GM23338 (cell line): Measurements from ENCODE around the gene CNN3.

ENCODE experiments used
- CREB1 ChIP-seq: fragments of 250-450 bp; sonication (Bioruptor Pico); IDR thresholded peaks from 2 replicates; pipeline ENCODE4 v1.5.0; 2020; ENCODE audit warnings: low read depth, mild to moderate bottlenecking, moderate library complexity
- ETS1 ChIP-seq: IDR thresholded peaks from 2 replicates; pipeline ENCODE4 v1.6.1; 2016; ENCODE audit warnings: antibody characterized with exemption
- EZH2 ChIP-seq: fragments of 200-600 bp; sonication (generic); IDR thresholded peaks from one replicate; pipeline ENCODE4 v1.8.0; 2017; ENCODE audit warnings: antibody characterized with exemption, mild to moderate bottlenecking, low read depth; ENCODE audit not compliant: unreplicated experiment
- EZH2phosphoT487 ChIP-seq: fragments of 200-600 bp; sonication (generic); IDR thresholded peaks from one replicate; pipeline ENCODE4 v1.8.1; 2018; ENCODE audit warnings: antibody characterized with exemption; ENCODE audit not compliant: unreplicated experiment
- JUNB ChIP-seq: IDR thresholded peaks from one replicate; pipeline ENCODE4 v1.6.1; 2016; ENCODE audit warnings: antibody characterized with exemption; ENCODE audit not compliant: unreplicated experiment
- NANOG ChIP-seq: IDR thresholded peaks from 2 replicates; pipeline ENCODE4 v1.6.1; 2016; ENCODE audit warnings: antibody characterized with exemption, borderline replicate concordance
- POLR2AphosphoS5 ChIP-seq: IDR thresholded peaks from 2 replicates; pipeline ENCODE4 v1.6.1; 2016; ENCODE audit warnings: antibody characterized with exemption, low read depth
- TF ChIP-seq, protein P1 (sequence below), 2 experiments: fragments of 200-600 bp in 1 of 2; sonication (generic) in 1 of 2; conservative IDR thresholded peaks; 2 replicates each; pipeline versions ENCODE4 v1.5.1 to v1.6.1; 2016 to 2017; ENCODE audit warnings: antibody characterized with exemption in 2 of 2, low read depth in 2 of 2, mild to moderate bottlenecking in 2 of 2, moderate library complexity in 1 of 2
- TF ChIP-seq, protein P2 (sequence below): IDR thresholded peaks from one replicate; pipeline ENCODE4 v1.6.1; 2018; ENCODE audit warnings: antibody characterized with exemption; ENCODE audit not compliant: unreplicated experiment

GRCh38 chr1:94858276-94858675, 68.6 kb downstream of the CNN3 start:
- TF ChIP-seq, protein P1, sequence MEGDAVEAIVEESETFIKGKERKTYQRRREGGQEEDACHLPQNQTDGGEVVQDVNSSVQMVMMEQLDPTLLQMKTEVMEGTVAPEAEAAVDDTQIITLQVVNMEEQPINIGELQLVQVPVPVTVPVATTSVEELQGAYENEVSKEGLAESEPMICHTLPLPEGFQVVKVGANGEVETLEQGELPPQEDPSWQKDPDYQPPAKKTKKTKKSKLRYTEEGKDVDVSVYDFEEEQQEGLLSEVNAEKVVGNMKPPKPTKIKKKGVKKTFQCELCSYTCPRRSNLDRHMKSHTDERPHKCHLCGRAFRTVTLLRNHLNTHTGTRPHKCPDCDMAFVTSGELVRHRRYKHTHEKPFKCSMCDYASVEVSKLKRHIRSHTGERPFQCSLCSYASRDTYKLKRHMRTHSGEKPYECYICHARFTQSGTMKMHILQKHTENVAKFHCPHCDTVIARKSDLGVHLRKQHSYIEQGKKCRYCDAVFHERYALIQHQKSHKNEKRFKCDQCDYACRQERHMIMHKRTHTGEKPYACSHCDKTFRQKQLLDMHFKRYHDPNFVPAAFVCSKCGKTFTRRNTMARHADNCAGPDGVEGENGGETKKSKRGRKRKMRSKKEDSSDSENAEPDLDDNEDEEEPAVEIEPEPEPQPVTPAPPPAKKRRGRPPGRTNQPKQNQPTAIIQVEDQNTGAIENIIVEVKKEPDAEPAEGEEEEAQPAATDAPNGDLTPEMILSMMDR (conservative IDR thresholded peaks at IDR 0.05; ENCODE audit: low read depth in 2 of 2): no peak
- no peak for TF ChIP-seq EZH2
- TF ChIP-seq, protein P2, sequence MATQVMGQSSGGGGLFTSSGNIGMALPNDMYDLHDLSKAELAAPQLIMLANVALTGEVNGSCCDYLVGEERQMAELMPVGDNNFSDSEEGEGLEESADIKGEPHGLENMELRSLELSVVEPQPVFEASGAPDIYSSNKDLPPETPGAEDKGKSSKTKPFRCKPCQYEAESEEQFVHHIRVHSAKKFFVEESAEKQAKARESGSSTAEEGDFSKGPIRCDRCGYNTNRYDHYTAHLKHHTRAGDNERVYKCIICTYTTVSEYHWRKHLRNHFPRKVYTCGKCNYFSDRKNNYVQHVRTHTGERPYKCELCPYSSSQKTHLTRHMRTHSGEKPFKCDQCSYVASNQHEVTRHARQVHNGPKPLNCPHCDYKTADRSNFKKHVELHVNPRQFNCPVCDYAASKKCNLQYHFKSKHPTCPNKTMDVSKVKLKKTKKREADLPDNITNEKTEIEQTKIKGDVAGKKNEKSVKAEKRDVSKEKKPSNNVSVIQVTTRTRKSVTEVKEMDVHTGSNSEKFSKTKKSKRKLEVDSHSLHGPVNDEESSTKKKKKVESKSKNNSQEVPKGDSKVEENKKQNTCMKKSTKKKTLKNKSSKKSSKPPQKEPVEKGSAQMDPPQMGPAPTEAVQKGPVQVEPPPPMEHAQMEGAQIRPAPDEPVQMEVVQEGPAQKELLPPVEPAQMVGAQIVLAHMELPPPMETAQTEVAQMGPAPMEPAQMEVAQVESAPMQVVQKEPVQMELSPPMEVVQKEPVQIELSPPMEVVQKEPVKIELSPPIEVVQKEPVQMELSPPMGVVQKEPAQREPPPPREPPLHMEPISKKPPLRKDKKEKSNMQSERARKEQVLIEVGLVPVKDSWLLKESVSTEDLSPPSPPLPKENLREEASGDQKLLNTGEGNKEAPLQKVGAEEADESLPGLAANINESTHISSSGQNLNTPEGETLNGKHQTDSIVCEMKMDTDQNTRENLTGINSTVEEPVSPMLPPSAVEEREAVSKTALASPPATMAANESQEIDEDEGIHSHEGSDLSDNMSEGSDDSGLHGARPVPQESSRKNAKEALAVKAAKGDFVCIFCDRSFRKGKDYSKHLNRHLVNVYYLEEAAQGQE: no peak
- TF ChIP-seq POLR2AphosphoS5: no peak
- TF ChIP-seq CREB1 (CRISPR knock-in tag): no peak
- no peak for TF ChIP-seq EZH2phosphoT487
- no peak for TF ChIP-seq JUNB
- no peak for TF ChIP-seq NANOG
- no peak for TF ChIP-seq ETS1
